ENCODE data around the gene EME2.

Gene EME2

GRCh38 chr16:1767116-1767994 lies 5.3 kb upstream of the EME2 start:
- DNase-seq, result no peak

GRCh38 chr16:1768061-1768766 lies 4.4 kb upstream of the EME2 start:
- DNase-seq, result no peak

- DNase-seq, result no peak
These were observed 3.7 kb upstream of the EME2 start for GRCh38 chr16:1768767-1769401.

- DNase-seq, result no peak
These were observed 3.0 kb upstream of the EME2 start for GRCh38 chr16:1769402-1770300.

- no peak for DNase-seq
These were observed 2.1 kb upstream of the EME2 start for GRCh38 chr16:1770328-1771187.

GRCh38 chr16:1771188-1771863 lies 1.3 kb upstream of the EME2 start, which contains the start of gene NME3:
NME3 (minus strand) TSS chr16:1771543; CDS start chr16:1771534, 9 bp downstream.
- DNase-seq, result no peak

GRCh38 chr16:1771864-1772361 lies 697 bp upstream of the EME2 start:
- no peak for DNase-seq

- no peak for DNase-seq
These were observed 495 bp downstream of the EME2 start, which contains the start of gene MRPS34 for GRCh38 chr16:1772908-1773702. MRPS34 (minus strand) TSS chr16:1773134; CDS start chr16:1773119, 15 bp downstream.

GRCh38 chr16:1773703-1774447 lies 1.3 kb downstream of the EME2 start:
- no peak for DNase-seq

- DNase-seq, result no peak
These were observed 1.8 kb downstream of the EME2 start for GRCh38 chr16:1774448-1774780.

- no peak for DNase-seq
These were observed 2.6 kb downstream of the EME2 start for GRCh38 chr16:1775006-1775845.

- DNase-seq, result no peak
These were observed 3.4 kb downstream of the EME2 start for GRCh38 chr16:1775846-1776671.

- no peak for DNase-seq
These were observed 4.0 kb downstream of the EME2 start for GRCh38 chr16:1776672-1776955.

GRCh38 chr16:1776991-1777374 lies 4.4 kb downstream of the EME2 start:
- DNase-seq, result no peak

- no peak for DNase-seq
These were observed 5.0 kb downstream of the EME2 start for GRCh38 chr16:1777375-1778199.

Measured in cerebellar nuclear complex (tissue), 1 donor.